Measurements from ENCODE around the gene NUP188.
A peak's percentile ranks its signal among the peaks of the same experiment; 100 is the strongest.

NUP188 gene

GRCh38 chr9:129036923-129037766, 89.6 kb downstream of the NUP188 start:
- DNase-seq = no peak
- intact Hi-C loops (cut with DNase I) = no loop called here

GRCh38 chr9:129037767-129038098, 90.2 kb downstream of the NUP188 start:
- no peak for DNase-seq
- intact Hi-C loops (cut with DNase I) = no loop called here

- DNase-seq = peak in 18 of 42 donors; percentile 9 to 54 (median 30)
- intact Hi-C loops (cut with DNase I) = no loop called here
These were observed 90.8 kb downstream of the NUP188 start for GRCh38 chr9:129038109-129038852.

- DNase-seq = no peak
- intact Hi-C loops (cut with DNase I) = no loop called here
These were observed 92.7 kb downstream of the NUP188 start for GRCh38 chr9:129040113-129040643.

- intact Hi-C loops (cut with DNase I) = no loop called here
- no peak for DNase-seq
These were observed 94.5 kb downstream of the NUP188 start for GRCh38 chr9:129042016-129042415.

GRCh38 chr9:129052592-129052991, 105.1 kb downstream of the NUP188 start:
- DNase-seq = no peak
- intact Hi-C loops (cut with DNase I) = no loop called here

- intact Hi-C loops (cut with DNase I) = no loop called here
- no peak for DNase-seq
These were observed 105.5 kb downstream of the NUP188 start for GRCh38 chr9:129053020-129053419.

- DNase-seq = no peak
- intact Hi-C loops (cut with DNase I) = no loop called here
These were observed 106.8 kb downstream of the NUP188 start for GRCh38 chr9:129054163-129054851.

Measured in head of caudate nucleus (tissue), 42 donors.